GM19395 (cell line): ENCODE data around the gene XRCC3.

Experiments
- ATAC-seq: cut with Tn5 transposase; IDR thresholded peaks from one replicate; pipeline ENCODE4 v1.9.1; 2021; ENCODE audit warnings: mild to moderate bottlenecking, moderate library complexity; ENCODE audit not compliant: unreplicated experiment

XRCC3 gene

DNA sequence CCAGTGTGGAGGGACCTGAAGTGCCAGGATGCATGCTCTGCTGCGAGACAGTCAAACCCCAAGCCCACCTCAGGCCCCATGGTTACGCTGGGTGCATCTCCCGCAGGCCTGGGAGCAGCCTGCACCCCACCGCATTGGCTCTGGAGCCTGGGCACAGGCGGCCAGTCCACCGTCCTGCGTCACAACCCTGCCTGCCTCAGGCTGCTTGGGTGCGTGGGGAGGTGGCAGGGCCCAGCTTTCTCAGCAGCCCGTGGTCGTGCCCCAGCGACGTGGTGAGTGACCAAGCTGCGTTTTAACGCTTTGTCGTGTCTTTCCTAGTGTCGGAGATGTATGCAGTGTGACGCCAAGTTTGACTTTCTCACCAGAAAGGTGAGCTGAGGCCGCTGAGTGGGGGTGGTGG is 11.2 kb upstream of the XRCC3 start:
- ATAC-seq: no peak

DNA sequence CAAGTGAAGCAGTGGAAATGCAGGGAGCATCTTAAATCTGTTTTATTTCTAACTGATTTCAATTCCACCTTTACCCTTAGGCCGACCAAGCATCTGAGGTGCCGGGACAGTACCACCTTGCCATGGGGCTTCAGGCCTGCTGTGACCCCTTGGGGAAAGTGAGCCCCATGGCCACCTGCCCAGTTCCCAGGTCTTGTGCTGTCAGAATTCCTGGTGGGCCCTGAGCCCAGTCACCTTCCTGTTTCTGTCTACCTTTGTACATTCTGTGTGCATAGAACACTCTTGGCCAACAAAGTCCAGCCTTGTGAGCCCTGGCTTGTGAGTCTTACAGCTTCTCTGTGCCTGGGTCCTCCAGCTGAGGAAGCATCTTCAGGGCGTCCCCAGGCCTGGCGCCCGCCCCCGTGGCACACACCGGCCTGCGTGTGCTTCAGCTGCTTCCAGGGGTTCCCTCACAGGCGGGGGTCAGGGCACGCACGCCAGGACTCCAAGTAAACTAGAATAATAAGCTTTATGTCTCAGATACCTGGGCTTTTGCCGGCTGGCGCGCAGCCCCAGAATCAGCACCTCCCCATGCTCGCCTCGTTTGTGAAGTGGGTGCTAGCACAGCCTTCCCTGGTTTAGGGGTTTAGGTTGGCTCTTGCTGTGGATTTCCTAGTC is 10.6 kb upstream of the XRCC3 start:
- no peak for ATAC-seq

DNA sequence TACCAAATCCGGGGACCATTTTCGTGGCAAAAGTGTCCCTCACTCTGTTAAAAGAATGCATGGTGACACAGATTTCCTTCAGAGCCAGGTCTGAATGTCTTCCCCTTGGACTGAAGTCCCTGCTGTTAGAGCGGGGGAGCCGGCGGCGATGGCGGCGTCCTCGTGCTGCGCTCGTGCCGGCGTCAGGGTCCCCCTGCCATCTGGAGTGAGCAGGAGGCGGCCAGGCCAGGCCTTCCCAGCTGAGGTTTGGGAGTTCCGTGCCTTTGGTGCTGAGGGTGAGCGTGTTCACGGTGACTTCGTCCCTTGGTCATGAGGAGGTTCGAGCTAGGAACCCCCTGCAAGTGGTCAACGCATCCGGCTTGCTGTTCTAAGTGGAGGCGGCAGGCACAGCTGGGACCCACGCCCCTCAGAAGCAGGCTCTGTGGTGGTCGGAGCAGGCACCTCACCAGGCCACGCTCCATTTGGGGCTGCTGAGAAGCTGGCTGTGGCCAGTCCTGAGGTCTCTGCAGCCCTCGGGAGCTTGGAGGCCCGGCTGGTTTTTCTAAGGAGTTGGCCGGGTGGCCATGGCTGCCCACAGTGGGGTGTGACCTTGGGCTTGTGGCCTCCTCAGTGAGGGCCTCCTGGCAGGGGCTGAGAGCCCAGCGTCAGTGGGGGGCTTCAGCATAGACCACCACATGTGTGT is 9.9 kb upstream of the XRCC3 start:
- ATAC-seq: no peak

DNA sequence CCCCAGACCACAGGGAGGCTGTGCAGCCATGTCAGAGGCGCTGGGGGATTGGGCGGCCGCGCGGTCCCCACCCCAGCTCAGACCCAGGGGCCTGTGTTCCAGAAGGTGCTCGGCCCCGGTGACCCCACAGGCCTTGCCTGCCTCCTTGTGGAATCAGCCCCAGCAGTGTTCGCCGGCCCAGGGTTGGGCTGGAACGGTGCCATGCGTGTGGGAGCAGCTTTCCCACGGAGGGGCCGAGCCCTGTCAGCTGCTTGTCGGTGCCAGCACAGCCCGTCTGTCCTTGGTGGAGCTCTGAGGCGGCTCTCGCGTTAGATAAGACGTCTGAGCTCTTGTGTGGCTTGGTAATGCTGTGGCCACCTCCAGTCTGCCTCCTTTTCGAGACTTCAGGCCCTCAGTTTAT is 8.9 kb upstream of the XRCC3 start:
- no peak for ATAC-seq

DNA sequence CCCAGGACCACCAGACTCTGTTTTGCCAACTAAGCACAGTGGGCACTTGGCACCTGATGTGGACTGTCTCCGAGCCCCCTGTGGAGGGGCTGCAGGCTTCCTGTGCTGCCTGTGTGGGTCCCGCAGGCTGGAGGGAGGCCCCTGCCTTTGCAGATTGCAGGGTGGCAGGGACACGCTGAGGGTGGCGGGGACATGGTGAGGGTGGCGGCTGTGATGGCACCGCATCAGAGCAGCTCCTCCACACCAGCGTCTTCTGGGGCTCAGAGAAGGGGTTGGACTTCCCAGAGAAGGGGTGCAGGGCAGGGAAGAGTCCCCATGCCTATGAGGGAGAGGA is 8.5 kb upstream of the XRCC3 start:
- no peak for ATAC-seq

DNA sequence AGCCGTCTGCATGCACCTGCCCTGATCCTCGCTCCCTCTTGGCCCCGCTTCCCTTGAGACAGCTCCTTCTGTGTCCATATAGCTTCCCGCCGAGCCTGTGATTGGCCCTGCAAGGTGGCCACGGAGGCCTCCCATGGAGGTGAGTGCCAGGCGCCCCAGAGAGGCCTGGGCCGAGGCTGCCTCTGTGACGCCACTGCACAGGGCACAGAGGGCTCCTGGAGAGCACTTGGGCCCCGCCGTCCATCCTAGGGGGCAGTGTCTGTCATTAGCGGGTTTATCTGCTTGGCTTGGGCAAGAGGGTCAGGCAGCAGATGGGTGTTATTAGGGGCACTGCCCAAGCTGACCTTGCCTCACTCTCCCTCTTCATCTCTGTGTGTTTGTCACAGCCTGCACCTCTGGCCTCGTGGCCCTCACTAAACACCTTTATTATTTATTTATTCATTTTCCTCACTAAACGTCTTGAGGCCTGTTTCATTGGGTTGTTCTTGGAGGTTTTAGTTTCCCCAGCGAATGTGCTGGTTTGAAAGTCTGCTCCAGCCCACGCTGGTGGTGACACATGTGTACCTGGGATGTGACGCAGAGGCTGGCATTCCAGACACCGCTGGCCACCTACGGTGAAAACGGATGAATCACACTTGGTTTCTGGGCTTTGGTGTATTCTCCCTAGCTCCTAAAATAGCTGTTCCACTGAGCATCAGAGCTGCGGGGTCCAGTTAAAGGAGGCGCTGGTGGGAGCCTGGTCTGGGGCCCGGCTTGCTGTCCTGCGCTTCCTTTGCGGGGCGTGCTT is 6.3 kb upstream of the XRCC3 start:
- ATAC-seq: no peak

DNA sequence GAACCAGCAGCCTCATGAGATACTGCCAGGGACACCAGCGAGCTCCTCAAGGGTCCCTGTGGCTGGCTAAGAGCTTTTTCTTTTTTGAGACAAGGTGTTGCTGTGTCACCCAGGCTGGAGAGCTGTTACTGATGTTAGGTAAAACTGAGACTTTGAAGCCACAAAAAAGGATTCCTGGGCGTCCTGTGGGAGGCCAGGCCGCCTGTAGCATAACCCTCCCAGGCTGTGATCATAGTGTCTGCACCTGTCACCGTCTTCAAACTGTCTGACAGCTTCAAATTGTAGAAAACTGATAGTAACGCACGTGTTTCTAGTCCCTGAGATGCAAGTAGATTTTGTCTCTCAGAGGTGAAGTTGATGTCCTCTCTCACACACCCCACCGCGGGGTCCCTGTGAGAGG is 4.5 kb upstream of the XRCC3 start:
- no peak for ATAC-seq

DNA sequence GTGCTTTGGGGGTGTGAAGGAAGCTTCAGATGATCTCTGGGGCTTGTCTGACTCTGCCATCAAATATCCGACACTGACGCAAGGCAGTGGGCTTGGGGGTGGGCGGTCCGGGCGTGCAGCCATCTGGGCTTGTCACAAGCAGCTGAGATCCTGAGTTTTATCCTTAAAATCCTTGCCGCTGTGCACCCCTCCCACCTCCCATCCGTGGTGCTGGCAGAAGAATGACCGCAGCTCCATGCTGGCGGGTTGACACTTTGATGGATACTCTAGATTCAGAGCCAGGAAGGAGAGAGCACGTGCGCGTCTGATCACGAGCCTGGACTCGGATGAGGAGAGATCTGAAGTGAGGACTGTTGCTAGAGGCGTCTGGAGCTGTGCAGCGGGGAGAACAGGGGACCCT is 3.3 kb upstream of the XRCC3 start:
- no peak for ATAC-seq

DNA sequence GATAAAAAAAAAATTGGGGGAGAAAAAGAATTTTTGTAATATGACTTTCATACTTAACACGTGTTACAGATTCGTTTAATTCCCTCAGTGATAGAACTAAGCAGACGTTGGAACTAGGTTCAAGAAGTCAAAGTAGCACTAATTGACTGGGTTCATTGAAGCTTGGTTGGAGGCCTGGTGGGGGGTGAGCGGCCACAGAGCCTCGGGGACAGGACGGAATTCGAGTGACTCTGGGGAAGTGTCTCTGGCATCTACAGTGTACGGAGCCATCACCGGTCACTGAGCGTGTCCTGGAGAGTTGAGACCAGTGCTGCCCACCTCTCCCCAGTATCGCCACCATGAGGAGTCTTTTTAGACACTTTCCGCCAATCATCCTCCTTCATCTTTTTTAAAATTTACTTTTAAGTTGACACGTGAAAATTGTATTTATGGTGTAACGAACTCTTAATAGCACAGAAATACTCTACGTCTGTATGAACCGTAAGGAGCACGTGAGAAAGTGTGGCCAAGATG is 1.7 kb upstream of the XRCC3 start:
- no peak for ATAC-seq

DNA sequence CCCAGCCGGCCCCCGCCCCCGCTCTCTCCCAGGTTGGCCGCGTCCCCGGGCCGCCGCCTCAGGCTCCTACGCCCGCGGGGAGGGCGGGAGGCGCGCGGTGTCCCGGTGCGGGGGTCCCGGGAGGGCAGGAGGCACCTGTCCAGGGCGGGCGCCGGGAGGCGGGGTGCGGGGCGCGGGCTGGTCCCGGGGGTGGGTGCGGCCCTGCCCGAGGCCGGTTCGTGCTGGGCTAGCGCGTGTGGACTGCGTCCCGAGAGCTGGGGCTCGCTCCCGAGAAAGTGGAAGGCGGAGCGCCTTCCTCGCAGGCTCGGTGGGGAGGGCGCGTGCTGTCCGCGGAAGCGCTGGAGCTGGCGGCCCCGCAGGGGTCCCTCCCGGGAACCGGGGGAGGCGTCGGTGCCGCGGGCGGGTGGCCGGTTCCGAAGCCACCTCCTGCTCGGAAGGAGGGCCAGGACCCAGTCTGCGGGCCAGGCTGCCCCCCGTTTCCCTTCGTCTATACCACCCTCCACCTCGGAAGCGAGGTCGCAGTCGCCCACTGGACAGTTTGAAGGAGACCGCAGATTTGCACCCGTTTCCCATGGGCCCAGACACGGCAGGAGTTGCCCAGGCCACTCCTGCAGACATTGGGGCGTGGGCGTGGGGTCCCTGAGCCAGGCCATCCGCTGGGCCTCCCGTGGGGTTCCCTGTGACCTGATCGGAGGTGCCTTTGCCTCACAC is 995 bp upstream of the XRCC3 start:
- ATAC-seq: no peak

DNA sequence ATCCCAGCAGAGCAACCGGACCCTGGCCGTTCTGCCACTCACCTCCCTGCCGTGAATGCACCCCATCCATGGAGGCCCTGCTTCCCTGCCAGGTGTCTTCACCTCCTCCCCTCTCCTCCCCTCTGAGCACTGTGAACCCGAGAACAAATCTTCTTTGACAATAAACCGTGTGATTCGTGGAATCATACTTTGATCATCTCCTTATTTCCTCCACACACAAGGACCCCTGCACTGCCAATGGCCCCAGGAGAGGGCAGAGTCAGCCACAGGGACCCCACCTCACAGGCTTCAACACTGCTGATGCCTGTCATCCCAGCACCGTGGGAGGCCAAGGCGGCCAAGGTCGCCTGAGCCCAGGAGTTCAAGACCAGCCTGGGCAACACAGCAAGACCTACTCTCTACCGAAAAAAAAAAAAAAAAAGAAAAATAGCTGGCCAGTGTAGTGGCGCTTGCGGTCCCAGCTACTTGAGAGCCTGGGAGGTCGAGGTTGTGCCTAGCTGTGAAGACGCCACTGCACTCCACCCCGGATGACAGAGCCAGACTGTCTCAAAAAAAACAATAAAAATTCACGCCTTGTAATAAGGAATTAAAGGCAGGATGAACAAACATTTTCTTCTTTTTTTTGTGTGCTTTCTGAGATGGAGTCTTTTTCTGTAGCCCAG is 1.1 kb downstream of the XRCC3 start:
- ATAC-seq: no peak

DNA sequence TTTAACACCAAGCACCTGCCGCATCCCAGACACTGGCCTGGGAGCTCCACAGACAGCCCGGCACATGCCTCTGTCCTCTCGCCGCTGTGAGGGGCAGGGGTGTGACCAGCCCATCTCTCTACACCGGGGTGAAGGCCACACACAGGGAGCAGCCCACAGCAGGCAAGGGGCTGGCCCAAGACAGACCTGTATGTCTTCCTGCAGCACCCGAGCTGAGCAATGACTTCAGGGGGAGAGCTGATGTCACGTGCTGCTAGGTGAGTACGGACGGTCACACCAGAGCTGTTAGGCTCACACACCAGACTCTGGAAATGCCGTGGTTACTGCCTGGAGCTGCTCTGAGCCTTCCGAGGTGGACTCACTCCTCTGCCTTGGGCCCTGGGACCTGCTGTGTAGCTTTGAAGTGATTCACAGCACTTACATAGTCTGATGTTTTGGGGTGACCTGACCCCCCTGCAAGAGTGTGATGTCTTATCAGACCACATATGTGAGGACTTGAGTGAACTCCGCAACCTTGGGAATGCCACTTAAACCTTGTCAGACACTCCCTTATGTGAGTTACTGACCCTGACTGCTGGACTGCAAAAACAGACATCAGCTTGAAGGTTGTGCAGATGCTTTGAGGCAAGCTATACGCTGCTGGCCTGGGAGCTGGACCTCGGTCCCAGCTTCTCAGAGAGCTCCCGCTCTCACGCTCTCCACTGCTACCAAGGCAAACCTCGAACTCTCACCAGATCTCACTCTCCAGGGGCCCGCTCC is 1.8 kb downstream of the XRCC3 start:
- ATAC-seq: no peak

DNA sequence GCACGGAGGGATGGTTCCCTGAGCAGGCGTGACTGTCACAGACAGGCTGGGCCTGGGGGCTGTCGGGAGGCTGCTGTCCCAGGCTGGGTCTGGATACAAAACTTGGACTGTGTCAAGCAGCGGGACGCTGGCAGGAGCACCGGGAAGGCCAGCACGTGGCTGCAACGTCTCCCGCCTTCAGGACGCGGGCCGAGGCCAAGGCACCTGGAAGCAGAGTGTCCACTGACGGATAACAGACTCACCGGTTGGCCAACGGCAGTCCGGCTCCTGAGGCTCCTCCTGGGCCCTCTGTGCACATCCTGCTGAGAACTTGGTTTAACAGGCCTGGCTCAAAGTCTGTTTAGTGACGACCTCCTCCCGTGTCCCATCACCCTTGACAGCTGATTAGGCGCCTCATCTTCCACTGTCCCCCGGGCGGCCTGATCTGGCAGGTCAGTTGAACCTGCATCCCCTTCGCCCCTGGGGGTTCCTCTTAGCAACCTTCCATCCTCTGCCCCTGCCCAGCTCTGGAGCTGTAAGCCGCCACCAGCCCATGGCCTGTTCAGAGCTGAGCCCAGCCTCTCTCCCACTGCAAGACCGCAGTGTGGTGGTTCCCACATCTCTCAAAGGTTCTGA is 2.5 kb downstream of the XRCC3 start:
- ATAC-seq: no peak

DNA sequence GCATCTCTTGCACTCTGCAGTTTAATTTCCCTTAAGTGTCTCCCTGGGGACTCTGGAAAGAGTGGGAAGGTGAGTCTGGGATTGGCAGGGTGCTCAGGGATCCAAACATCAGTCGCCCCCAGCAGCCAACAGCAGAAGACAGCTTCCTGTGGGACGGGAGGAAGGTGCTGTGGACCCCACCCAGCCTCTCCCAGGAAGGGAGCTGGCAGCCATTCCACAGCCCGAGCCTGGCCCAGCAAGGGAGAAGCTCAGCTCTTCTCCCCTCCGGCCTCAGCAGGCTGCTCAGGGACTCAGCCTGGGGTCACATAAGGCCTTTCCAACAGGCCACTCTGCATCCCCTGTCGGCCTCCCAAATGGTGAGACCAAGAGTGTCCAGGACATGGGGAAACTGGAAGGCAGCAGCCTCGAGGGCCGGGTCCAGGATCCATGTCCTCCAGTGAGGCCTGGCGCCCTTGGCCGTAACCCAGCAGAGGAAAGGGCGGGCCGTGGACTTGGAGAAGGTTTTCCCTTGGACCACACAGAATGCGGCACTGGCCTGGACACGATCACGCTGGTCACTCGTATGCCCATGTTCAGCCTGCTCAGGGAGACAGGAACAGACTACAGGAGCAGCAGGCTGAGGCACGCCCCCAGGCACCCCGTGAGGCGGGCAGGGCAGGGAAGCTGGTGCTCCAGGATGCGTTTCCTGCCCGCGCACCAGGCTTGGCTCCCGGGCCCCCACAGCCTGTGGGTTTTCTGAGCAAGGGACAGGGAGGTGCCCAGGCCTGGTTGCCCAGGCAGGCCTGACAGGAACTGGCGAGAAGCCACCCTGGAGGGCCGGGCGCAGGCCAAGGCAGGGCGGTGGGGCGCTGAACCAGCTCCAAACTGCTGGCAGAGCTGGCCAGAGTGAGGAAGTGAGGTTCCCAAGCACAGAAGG is 3.5 kb downstream of the XRCC3 start:
- ATAC-seq: no peak

DNA sequence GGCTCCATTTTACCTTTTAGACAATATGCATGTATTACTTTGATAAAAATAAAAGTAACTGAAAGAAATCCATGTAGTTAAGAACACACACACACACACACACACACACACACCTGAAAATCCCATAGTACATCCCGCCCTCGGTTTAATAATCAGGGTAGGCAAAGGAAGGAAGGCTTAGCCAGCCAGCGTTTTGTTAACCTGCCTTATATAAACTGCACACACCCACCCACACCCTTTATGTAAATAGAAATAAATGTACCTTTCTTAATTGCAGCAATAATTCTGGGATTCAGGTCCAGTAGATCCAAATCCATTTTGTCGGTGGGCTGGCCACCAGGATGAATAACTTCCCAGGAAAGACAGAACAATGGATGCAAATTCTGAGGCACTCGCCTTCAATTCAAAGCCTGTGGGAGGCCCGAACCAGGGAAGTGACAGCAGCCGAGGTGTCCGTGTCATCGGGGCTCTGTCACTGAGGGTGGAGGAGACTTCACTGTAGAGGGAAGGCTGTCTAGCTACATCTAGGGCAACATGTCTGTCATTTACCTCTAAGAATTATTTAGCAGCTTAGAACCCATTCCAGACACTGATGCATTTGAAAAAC is 4.4 kb downstream of the XRCC3 start:
- ATAC-seq: no peak

DNA sequence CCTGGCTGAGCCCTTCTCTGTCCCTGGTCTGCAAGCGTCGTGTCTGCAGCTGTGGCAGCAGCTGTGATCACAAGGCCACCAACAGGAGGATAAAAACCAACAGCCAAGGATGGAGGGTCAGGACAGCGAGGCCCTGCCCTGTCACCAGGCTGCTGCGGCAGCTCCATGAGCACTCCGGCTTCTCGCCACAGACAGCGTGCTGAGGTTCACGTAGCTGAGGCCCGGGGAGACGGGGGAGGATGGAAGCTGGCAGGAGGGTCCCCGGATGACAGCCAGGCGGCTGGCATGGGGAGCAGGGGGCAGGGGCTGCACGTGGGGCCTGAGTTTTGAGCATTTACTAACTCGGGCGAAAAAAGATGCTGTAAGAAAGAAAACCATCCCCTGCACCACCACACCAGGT is 5.4 kb downstream of the XRCC3 start:
- no peak for ATAC-seq

DNA sequence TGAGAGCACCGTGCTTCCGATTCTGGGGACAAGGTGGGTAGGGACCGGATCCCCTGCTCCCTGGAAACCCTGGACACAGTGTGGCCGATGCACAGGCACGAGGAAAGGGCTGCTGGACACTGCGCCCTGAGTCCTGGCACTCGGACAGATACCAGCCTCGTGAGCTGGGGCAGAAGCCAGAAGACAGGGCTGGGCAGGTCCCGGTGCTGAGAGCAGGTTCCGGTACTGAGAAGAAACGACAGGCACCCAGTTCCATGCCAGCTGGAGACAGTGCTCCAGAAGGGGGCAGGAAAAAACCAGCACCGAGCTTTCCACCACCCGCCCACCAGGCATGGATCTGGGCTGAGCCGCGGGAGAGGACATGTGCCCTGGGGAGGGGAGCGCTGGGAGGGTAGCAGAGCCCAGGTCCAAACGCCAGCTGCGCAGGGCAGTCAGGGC is 6.5 kb downstream of the XRCC3 start:
- ATAC-seq: no peak
